Stimulated activated CD8-positive, alpha-beta memory T cell treated with anti-CD3 and anti-CD28 coated beads, Interleukin-15, amount 100 ng/mL, for 48 hours (primary cell): ENCODE data around the gene HDDC2.

Experiments
- DNase-seq, 2 donors: peaks; one replicate each; pipeline ENCODE4 v3.0.0-alpha.2; 2020; ENCODE audit warnings: low read depth in 2 of 2

Gene HDDC2

GRCh38 chr6:125301435-125302391, at the start of gene HDDC2:
TSS of gene HDDC2 (minus strand) at chr6:125301967. CDS start at chr6:125301932, 35 bp downstream.
- peak in 1 of 2 donors; percentile 35 for DNase-seq

DNA sequence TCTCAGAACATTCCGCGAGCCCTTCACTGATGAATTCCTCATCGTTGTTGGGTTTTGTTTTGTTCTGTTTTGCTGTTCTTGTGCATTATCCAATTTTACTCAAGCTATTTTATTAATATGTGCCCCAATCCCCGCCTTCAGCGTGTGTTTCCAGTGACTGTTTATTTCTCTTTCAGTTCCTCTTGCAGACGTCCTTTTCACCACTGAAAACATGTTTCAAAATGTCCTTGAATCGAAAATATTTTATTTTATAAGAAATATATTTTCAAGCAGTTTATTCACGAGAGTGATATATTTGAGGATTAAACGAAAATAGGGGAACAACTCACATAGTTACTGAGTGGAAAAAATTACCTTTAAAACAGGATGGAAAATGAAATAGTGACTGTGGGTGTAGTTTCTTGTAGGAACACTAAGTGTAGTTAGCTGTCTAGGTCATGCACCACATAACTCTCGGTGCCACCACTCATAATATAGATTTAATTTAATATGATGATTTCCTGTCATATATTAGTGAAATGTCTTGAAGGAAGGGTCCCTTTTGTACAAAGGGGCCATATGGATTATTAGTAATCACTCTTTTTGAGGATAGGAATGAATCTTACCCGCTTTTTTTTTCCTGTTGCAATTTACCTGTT, 45.3 kb upstream of the HDDC2 start:
- no peak for DNase-seq

GRCh38 chr6:125346201-125346925, 44.6 kb upstream of the HDDC2 start:
- no peak for DNase-seq

- DNase-seq, result no peak
Observed at GRCh38 chr6:125341460-125341859, 39.7 kb upstream of the HDDC2 start.

GRCh38 chr6:125340991-125341390, 39.2 kb upstream of the HDDC2 start:
- DNase-seq, result no peak

DNA sequence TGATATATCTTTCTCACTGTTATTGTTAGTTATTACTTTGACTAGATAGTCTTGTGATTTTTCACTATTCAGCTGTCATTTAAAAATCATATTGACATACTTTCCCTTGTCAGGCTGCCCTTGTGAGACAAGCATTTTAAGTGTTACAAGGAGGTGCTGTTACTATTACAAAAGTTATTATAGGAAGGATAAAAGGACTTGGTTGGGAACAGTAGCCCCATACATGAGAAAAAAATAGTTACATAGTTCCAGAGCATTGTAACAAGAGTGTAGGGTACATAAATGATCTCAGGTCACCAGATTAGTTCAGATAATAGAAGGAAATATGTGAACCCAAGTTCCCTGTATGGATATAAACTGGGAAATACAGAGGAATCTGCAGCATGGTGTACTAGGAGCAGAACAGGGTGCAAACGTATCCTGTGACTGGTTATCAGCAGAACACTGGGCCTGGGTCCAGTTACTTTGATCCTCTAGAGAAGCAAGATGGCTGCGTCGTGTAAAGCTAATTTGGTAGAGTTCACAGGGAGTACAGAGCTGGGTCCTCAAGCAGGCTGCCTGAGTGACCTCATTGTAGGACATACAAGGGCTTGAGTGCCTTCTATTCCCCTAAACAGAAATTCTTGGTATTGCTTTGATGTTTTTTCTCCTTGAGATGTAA, 38.5 kb upstream of the HDDC2 start:
- no peak for DNase-seq

GRCh38 chr6:125339653-125340052, 37.9 kb upstream of the HDDC2 start:
- no peak for DNase-seq

DNA sequence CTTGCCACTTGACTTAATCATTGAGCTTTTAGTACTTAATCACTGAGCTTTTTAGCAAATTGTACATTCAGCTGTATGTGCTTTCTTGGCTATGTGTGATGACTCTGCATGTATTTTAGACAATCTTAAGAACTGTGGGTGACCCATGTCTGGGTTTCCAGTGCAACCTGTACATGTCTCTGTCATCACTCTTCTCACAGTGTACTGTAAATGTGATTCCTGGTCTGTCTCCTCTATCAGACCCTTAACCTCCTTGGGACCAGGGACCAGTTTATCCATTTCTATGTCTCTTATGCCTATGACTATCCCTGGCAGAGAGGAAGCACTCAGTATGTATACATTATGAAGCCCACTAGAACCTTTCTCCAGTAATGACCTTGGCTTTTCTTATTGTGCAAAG, 36.6 kb upstream of the HDDC2 start:
- DNase-seq, result no peak

DNA sequence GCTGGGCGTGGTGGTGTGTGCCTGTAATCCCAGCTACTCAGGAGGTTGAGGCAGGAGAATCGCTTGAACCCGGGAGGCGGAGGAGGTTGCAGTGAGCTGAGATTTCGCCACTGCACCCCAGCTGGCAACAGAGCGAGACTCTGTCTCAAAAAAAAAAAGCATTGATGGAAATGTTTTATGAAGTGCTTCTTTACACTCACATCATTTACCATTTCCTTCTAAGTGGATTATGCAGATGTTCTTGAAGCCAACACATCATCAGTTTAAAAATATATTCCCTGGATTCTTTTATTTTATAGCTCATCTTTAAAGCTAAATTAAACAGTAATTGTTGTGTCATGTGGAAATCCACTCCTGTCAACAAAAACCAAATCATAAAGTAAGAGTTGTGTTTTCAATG, 35.9 kb upstream of the HDDC2 start:
- DNase-seq, result no peak

DNA sequence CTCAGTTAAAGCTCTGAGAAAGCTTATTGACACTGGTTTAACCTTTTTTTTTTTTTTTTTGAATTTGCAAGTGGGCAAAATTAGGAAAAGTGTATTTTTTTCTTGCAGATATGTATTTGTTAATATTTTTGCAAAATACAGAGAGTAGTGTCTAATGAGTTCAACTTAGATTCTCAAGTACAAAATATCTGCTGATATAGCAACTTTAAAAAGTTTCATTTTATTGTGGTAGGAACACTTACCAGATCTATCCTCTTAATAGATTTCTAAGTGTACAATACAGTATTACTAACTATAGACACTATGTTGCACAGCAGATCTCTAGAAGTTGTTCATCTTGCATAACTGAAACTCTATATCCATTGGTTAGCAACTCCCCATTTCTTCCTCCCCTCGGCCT, 30.9 kb upstream of the HDDC2 start:
- no peak for DNase-seq

DNA sequence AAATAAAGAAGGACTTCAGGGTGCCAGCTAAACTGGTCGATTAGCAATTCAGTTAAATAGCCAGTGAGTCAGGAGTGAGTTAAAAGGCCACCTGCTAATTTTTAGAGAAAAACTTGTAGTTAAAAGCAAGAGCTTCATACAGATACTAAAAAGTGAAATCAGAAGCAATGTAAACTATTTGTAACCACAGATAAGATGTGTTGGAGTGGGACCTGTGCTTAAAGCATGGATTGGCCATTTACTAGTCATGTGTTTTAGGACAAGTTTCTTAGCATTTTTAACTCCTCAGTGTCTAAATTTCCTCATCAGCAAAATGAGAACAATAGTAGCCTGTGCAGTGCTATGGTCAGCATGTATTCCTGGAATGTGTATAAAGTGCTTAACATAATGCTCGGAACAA, 23.8 kb upstream of the HDDC2 start:
- no peak for DNase-seq

DNA sequence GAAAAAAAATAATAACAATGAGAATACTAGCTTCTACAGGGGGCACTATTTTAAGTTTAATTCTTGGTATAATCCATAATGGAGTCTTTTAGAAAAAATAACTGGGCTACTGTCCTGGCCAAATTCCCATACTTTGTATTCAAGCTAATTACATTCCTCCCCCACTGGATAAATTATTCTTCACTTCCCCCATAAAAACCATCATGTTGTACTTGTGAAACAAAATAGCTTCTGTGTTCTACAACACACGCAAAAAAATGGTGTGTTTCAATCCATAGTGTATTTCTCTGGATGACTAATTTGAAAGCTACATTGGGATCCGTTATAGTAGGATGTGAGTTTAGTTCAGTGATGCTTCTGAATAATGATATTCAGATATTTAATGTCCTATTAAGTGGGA, 21.6 kb upstream of the HDDC2 start:
- DNase-seq, result no peak

DNA sequence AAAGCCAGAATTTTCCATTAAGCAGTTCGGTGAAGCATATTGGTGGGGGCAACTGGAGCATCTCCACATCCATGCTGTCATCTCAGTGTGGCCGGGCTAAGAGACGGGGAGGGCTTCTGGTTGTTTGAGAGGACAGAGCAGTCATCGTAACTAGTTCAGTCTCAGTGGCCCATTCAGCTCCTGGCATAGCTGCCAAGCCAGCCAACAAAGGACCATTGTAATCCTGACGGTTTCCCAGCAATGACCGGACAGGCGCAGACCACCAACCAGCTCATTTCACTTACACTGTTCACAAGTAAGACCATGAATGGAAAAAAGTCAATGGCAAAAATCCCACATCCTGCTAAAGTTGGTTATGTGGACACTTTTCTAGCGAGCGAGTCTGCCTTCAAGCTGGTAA, 14.9 kb upstream of the HDDC2 start:
- no peak for DNase-seq

- no peak for DNase-seq
Observed at GRCh38 chr6:125315548-125315947, 13.8 kb upstream of the HDDC2 start.

DNA sequence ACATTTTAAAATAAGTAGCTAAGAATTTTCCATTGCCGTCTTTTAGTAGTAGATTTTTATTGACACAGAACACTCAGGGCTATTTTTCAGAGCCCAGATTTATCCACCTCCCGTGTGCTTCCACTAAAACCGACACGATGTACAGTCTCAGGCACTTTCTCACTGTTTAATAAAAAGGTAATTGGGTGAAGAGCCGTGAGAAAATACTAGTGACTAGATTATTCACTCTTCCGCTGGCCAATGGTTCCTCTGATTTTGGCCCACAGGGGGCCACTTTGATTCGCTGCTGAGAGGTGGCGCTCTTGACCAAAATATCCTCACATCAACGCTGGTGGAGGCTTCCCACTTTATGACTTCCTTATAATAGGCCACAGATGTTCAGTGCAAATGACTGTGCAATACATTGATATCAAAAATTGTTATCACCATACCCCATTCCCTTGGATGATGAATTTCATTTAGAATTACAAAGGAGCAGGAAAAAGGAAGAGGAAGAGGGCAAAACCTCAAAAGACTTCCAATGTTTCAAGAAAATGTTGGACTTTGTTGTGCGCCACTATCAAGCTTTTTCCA, 12.3 kb upstream of the HDDC2 start:
- DNase-seq, result no peak

- DNase-seq, result no peak
Observed at GRCh38 chr6:125312950-125313349, 11.2 kb upstream of the HDDC2 start.

DNA sequence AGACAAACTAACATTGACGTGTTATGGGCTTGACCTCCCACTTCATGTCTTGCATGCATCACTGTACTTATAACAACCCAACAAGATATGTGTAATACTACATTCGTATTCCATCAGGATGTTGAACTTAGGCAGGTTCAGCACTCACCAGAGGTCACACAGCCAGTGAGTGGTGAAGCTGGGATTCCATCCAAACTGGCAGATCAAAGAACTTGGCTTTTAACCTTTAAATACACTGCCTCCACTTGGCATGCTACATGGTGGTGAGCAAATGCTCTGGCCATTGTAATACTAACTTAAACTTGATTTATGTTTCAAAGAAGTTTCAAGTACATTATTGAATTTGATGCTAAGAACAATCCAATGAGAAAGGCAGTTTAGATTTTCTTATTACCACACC, 10.7 kb upstream of the HDDC2 start:
- no peak for DNase-seq

- DNase-seq, result no peak
Observed at GRCh38 chr6:125310994-125311649, 9.4 kb upstream of the HDDC2 start.

- no peak for DNase-seq
Observed at GRCh38 chr6:125307964-125308615, 6.3 kb upstream of the HDDC2 start.

DNA sequence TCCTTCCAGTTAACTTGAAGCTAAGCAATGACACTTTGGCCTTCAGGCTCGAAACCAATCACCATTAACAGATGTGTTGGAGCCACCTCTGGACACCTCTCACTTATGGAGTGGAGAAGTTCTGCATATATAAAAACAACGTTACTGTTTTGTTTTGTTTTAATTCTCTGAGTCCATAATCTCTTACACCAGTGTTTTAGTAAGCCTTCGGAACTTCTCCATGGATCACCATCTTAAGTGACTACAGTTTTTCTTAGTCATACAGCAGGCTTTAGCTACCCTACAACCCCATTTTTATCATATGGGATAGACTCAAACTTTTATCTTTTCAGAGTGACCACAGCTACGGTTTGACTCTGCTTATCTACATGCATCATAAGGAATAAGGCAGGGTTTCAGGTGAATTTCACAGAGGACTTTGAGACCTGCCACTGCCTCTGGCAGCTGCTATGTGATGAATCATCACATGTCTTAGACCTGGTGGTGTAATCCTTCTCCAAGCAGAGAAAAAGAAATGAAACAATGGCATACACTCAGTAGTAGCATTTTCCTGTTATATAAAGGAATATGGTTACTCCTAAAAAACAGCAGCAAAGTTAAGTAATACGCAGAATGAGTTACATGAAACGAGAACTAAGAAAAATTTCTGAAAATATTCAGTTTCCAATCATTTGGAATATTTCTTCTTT, 5.5 kb upstream of the HDDC2 start:
- no peak for DNase-seq
